22Rv1 (cell line): ENCODE data around the gene GRPEL2.
A peak's percentile ranks its signal among the peaks of the same experiment; 100 is the strongest.

Experiments used
- H3K27ac ChIP-seq: fragments of 450-650 bp; 2 replicates; pipeline ENCODE4 v1.5.1; 2017
- CTCF ChIP-seq: fragments of 450-650 bp; IDR thresholded peaks from 2 replicates; pipeline ENCODE4 v1.5.1; 2017; ENCODE audit warnings: mild to moderate bottlenecking
- ZFX ChIP-seq: fragments of 450-650 bp; IDR thresholded peaks from 2 replicates; pipeline ENCODE4 v1.6.1; 2017; ENCODE audit warnings: antibody characterized with exemption, borderline replicate concordance

The GRPEL2 gene

DNA sequence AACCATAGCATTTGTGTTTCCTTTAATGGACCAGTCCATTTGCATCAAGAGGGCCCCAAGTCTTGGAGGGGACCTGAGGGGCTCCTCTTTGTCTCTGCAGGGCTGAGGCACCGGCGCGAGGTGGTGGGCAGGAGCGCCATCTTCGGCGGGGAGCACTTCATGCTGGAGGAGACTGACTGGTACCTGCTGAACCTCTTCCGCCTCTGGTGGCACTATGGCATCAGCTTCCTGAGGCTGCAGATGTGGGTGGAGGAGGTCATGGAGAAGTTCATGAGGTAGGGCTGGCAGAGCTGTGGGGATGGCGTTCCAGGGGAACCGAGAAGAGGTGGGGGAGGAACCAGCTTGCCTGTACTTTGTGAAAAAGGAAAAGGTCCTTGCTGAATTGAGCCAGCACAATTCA, 18.6 kb downstream of the GRPEL2 start:
- H3K27ac ChIP-seq, result no peak overlapping the region
- TF ChIP-seq CTCF (no peak), ZFX (no peak)

- H3K27ac ChIP-seq, result no peak overlapping the region
- no peak for TF ChIP-seq ZFX
- TF ChIP-seq CTCF, result no peak
Observed at GRCh38 chr5:149364719-149365118, 19.4 kb downstream of the GRPEL2 start.

- no peak overlapping the region for H3K27ac ChIP-seq
- no peak for TF ChIP-seq ZFX
- no peak for TF ChIP-seq CTCF
Observed at GRCh38 chr5:149365418-149365817, 20.1 kb downstream of the GRPEL2 start.

GRCh38 chr5:149366169-149366729, 20.9 kb downstream of the GRPEL2 start:
- no peak overlapping the region for H3K27ac ChIP-seq
- TF ChIP-seq ZFX, result no peak
- TF ChIP-seq CTCF, result no peak

DNA sequence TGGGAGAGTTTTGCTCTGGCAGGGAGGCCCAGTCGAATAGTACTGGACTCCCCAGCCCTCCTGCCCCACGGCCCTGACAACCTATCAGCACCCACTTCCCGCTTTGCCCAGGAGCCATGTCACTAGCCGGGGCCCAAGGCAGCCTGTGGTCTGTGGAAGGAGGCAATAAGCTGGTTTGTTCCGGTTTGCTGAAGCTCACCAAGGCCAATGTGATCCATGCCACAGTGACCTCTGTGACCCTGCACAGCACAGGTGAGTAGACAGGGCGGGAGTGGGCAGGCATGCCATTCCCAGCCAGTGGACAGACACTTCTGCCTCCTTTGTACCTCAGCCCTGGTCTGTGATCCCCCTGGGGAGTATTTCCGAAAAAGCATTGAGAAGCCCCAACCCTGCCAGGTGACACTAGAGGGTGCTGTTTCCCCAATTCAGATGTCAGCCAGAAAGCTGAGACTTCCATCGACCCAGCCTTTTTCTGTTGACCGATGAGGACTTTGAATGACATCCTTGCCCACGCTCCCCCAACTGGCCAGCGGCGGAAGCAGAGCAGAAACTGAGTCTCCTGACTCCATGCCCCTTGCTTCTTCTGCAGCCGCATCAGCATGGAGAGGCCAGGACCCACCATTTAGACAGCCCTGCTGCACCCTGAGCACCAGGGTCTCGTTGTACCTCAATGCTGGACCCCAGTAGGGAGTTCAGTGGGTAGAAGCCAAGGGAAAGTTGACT, 22.1 kb downstream of the GRPEL2 start:
- no peak overlapping the region for H3K27ac ChIP-seq

GRCh38 chr5:149367972-149368645, 22.8 kb downstream of the GRPEL2 start:
- TF ChIP-seq CTCF (no peak), ZFX (no peak)
- H3K27ac ChIP-seq, result no peak overlapping the region

More for the DNA sequence above, 22.1 kb downstream of the GRPEL2 start:
- TF ChIP-seq ZFX, result no peak
- peak; percentile 86 for TF ChIP-seq CTCF

- H3K27ac ChIP-seq, result no peak overlapping the region
- TF ChIP-seq CTCF (no peak), ZFX (no peak)
Observed at GRCh38 chr5:149370878-149371277, 25.6 kb downstream of the GRPEL2 start.
